SU-DHL-6 (cell line): ENCODE data around the gene LRRC3.

ENCODE experiments used
- H2AFZ ChIP-seq: fragments of 200-600 bp; sonication (generic); 2 replicates; pipeline ENCODE4 v1.6.1; 2014; ENCODE audit warnings: low read depth, mild to moderate bottlenecking, moderate library complexity, mixed read lengths, antibody characterized with exemption, low read length; ENCODE audit not compliant: severe bottlenecking
- H3F3A ChIP-seq: fragments of 200-600 bp; shearing (Covaris generic); 2 replicates; pipeline ENCODE4 v1.6.0; 2016; ENCODE audit warnings: antibody characterized with exemption, mild to moderate bottlenecking; ENCODE audit not compliant: insufficient read depth
- H3K27ac ChIP-seq: fragments of 200-600 bp; sonication (generic); 2 replicates; pipeline ENCODE4 v1.5.1; 2016; ENCODE audit warnings: low read depth, mild to moderate bottlenecking, low read length, moderate library complexity, mixed read lengths
- H3K27me3 ChIP-seq: fragments of 200-600 bp; sonication (generic), shearing (Covaris generic); 2 replicates; pipeline ENCODE4 v1.6.0; 2014; ENCODE audit warnings: mild to moderate bottlenecking, low read length
- H3K36me3 ChIP-seq: fragments of 200-600 bp; sonication (generic); 2 replicates; pipeline ENCODE4 v1.6.1; 2014; ENCODE audit warnings: mild to moderate bottlenecking, low read length, mixed read lengths
- H3K4me2 ChIP-seq: fragments of 300-600, 200-600 bp; shearing (Covaris generic), sonication (generic); 2 replicates; pipeline ENCODE4 v1.6.0; 2014; ENCODE audit warnings: low read length, low read depth, mild to moderate bottlenecking; ENCODE audit not compliant: poor library complexity, severe bottlenecking
- H3K4me3 ChIP-seq: fragments of 200-600 bp; sonication (generic); 2 replicates; pipeline ENCODE4 v1.5.1; 2014; ENCODE audit warnings: antibody characterized with exemption, low read length, mild to moderate bottlenecking, mixed read lengths; ENCODE audit not compliant: insufficient read depth, poor library complexity, severe bottlenecking
- H3K79me2 ChIP-seq: fragments of 200-600 bp; sonication (generic); 2 replicates; pipeline ENCODE4 v1.6.1; 2014; ENCODE audit warnings: mild to moderate bottlenecking, low read length, moderate library complexity; ENCODE audit not compliant: insufficient read depth
- H3K9ac ChIP-seq: fragments of 200-600 bp; sonication (generic); 2 replicates; pipeline ENCODE4 v1.7.0; 2014; ENCODE audit warnings: mild to moderate bottlenecking, low read length
- H3K9me2 ChIP-seq: fragments of 200-600 bp; sonication (generic); replicated peaks from 2 replicates; pipeline ENCODE4 v1.6.1; 2014; ENCODE audit warnings: low read length; ENCODE audit not compliant: insufficient read depth
- H3K9me3 ChIP-seq: fragments of 200-600 bp; sonication (generic); 2 replicates; pipeline ENCODE4 v1.6.1; 2014; ENCODE audit warnings: low read length, mixed read lengths; ENCODE audit not compliant: insufficient read depth
- H4K20me1 ChIP-seq: fragments of 200-600 bp; sonication (generic); 2 replicates; pipeline ENCODE4 v1.6.1; 2014; ENCODE audit warnings: low read depth, mild to moderate bottlenecking, antibody characterized with exemption, low read length, moderate library complexity, mixed read lengths
- EZH2phosphoT487 ChIP-seq: fragments of 200-600 bp; sonication (generic), shearing (Covaris generic); conservative IDR thresholded peaks from 2 replicates; pipeline ENCODE4 v1.6.1; 2018; ENCODE audit warnings: mild to moderate bottlenecking, antibody characterized with exemption, low read length, moderate library complexity, mixed read lengths
- TF ChIP-seq, protein P1 (sequence below): fragments of 200-600 bp; sonication (generic); IDR thresholded peaks from one replicate; pipeline ENCODE4 v1.5.1; 2017; ENCODE audit warnings: antibody characterized with exemption, mild to moderate bottlenecking, low read length, moderate library complexity; ENCODE audit not compliant: insufficient read depth, poor library complexity, severe bottlenecking

Gene LRRC3

DNA sequence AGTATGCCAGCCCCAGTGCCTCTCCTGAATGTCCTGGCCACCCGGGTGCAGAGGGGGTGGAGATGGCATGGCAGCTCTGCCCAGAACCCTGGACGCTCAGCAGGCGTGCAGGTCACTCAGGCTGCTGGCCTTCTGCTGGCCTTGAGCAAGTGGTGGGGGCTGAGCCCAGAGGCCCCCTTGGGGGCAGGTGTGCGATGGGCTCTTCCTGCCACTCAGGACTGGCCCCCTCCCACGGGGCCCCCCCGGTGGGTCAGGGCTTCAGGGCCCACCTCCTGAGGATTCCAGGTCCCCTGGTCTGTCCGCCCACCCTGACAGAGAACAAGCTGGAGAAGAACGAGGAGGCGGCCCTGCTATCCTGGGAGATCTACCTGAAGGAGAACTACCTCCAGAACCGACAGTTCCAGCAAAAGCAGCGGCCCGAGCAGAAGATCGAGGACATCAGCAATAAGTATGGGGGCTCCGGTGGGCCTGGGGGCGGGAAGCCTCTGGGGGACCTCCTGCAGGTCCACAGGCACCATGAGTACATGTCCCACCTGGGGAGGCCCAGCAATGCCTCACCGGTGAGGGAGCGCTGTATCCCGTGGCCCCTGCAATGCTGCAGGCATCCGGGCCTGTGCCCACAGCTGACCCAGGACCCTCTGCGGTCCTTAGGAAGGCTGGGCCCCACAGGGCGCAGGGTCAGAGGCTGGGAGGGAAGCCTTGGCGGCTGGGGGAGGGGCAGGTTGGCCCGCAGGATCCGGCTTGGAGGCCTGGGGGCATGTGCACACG lies 37.0 kb upstream of the LRRC3 start:
- Histone ChIP-seq H3K27me3 (no peaks in the 10 kb centered on the region), H3K9me2 (no peaks in the 10 kb centered on the region), H3K4me2 (no peak overlapping the region), H3K4me3 (no peak overlapping the region), H3K9ac (no peak overlapping the region), H3K9me3 (peaks cover 6% of the 10 kb centered on the region; the same call in 1 of the 2 replicates), H3K36me3 (no peaks in the 10 kb centered on the region), H3F3A (no peaks in the 10 kb centered on the region), H3K27ac (no peak overlapping the region), H2AFZ (no peak overlapping the region), H3K79me2 (no peaks in the 10 kb centered on the region), H4K20me1 (no peaks in the 10 kb centered on the region)
- no peak for TF ChIP-seq EZH2phosphoT487
- TF ChIP-seq, protein P1, sequence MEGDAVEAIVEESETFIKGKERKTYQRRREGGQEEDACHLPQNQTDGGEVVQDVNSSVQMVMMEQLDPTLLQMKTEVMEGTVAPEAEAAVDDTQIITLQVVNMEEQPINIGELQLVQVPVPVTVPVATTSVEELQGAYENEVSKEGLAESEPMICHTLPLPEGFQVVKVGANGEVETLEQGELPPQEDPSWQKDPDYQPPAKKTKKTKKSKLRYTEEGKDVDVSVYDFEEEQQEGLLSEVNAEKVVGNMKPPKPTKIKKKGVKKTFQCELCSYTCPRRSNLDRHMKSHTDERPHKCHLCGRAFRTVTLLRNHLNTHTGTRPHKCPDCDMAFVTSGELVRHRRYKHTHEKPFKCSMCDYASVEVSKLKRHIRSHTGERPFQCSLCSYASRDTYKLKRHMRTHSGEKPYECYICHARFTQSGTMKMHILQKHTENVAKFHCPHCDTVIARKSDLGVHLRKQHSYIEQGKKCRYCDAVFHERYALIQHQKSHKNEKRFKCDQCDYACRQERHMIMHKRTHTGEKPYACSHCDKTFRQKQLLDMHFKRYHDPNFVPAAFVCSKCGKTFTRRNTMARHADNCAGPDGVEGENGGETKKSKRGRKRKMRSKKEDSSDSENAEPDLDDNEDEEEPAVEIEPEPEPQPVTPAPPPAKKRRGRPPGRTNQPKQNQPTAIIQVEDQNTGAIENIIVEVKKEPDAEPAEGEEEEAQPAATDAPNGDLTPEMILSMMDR = no peak

DNA sequence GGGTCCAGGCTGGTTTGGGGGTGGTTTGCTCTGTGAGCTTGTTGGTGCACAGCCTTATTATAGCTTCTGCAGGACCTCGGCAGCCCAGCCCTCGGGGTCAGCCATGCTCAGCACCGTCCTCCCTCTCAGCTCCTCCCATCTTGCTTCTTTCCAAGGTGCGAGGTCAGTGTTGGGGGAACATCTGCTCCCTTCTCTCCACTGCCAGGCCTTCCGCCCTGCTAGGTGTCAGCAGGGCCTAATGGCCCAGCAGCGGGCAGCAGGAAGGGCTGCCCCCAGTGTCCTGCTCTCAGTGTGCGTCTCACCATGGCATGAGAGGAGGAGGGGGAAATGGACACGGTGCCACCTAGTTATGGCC lies 36.5 kb upstream of the LRRC3 start:
- H2AFZ ChIP-seq = no peak overlapping the region
- no peaks in the 10 kb centered on the region for H3F3A ChIP-seq
- H3K79me2 ChIP-seq = no peaks in the 10 kb centered on the region
- no peaks in the 10 kb centered on the region for H3K27me3 ChIP-seq
- TF ChIP-seq, protein P1 = no peak
- no peak for TF ChIP-seq EZH2phosphoT487
- no peak overlapping the region for H3K27ac ChIP-seq
- no peak overlapping the region for H3K4me2 ChIP-seq
- no peaks in the 10 kb centered on the region for H4K20me1 ChIP-seq
- H3K36me3 ChIP-seq = no peaks in the 10 kb centered on the region
- no peak overlapping the region for H3K4me3 ChIP-seq
- peaks cover 6% of the 10 kb centered on the region; the same call in 1 of the 2 replicates for H3K9me3 ChIP-seq
- no peaks in the 10 kb centered on the region for H3K9me2 ChIP-seq
- no peak overlapping the region for H3K9ac ChIP-seq

DNA sequence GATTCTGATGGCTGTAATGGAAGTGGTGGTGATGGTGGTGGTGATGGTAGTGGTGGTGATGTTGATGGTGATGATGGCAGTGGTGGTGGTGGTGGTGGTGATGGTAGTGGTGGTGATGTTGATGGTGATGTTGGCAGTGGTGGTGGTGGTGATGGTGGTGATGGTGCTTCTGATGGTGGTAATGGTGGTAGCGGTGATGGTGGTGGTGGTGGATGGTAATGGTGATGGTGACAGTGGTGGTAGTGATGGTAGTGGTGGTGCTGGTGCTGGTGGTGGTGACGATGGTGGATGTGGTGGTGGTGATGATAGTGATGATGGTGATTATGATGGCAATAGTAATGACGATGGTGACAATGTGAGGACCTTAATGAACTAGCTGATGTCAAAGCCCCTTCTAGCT lies 35.6 kb upstream of the LRRC3 start:
- no peaks in the 10 kb centered on the region for H3K36me3 ChIP-seq
- H3K9me3 ChIP-seq = peaks cover 6% of the 10 kb centered on the region; the same call in 1 of the 2 replicates

More for the DNA sequence above, 35.6 kb upstream of the LRRC3 start:
- H3K4me2 ChIP-seq = no peak overlapping the region
- TF ChIP-seq, protein P1 = no peak
- no peak for TF ChIP-seq EZH2phosphoT487
- H3K79me2 ChIP-seq = no peaks in the 10 kb centered on the region
- H3F3A ChIP-seq = no peaks in the 10 kb centered on the region
- no peak overlapping the region for H3K4me3 ChIP-seq
- H3K27me3 ChIP-seq = no peaks in the 10 kb centered on the region
- no peak overlapping the region for H3K9ac ChIP-seq
- no peaks in the 10 kb centered on the region for H3K9me2 ChIP-seq
- H2AFZ ChIP-seq = no peak overlapping the region
- H3K27ac ChIP-seq = no peak overlapping the region
- no peaks in the 10 kb centered on the region for H4K20me1 ChIP-seq
